ENCODE measurements around the gene CRHBP. TPM values are rescaled to one million over a fixed set of nuclear protein-coding genes. Genes with fewer than 3 reads are reported as not detected.
A peak's percentile ranks its signal among the peaks of the same experiment; 100 is the strongest.

The CRHBP gene
- total RNA-seq, 1 experiment from 2014 or later, result 0.60 TPM

- DNase-seq (ENCODE audit: low read depth), result peak; percentile 62
Observed at GRCh38 chr5:77015938-77016569, 63.2 kb downstream of the CRHBP start.

- no peak for DNase-seq (ENCODE audit: low read depth)
Observed at GRCh38 chr5:77016962-77017361, 64.1 kb downstream of the CRHBP start.

GRCh38 chr5:77017668-77018067 is 64.8 kb downstream of the CRHBP start:
- DNase-seq (ENCODE audit: low read depth), result no peak

Other genes with a start within 250 kb of the CRHBP start
- gene F2R, start 236.9 kb upstream of the CRHBP start, total RNA-seq (2014; rRNA removed; shearing (Covaris generic)), result 130 and 137 TPM in 2 replicates
- 6.8 and 8.6 TPM in 2 replicates for gene F2RL1, start 134.0 kb upstream of the CRHBP start, total RNA-seq (2014; rRNA removed; shearing (Covaris generic))
- gene S100Z, start 103.0 kb upstream of the CRHBP start, total RNA-seq (2014; rRNA removed; shearing (Covaris generic)), result 0.48 TPM in 1 of 2 replicates, not detected in the other
- gene AGGF1, start 77.4 kb downstream of the CRHBP start, total RNA-seq (2014; rRNA removed; shearing (Covaris generic)), result 26.9 and 28.6 TPM in 2 replicates
- 0.29 and 0.60 TPM in 2 replicates for gene ZBED3, start 134.2 kb downstream of the CRHBP start, total RNA-seq (2014; rRNA removed; shearing (Covaris generic))

Data from RPMI7951 (cell line).